Measurements from ENCODE around the gene PCBP3. TPM values are rescaled to one million over a fixed set of nuclear protein-coding genes. Genes with fewer than 3 reads are reported as not detected.

The PCBP3 gene
- total RNA-seq, 1 donor: 1.1 TPM

DNA sequence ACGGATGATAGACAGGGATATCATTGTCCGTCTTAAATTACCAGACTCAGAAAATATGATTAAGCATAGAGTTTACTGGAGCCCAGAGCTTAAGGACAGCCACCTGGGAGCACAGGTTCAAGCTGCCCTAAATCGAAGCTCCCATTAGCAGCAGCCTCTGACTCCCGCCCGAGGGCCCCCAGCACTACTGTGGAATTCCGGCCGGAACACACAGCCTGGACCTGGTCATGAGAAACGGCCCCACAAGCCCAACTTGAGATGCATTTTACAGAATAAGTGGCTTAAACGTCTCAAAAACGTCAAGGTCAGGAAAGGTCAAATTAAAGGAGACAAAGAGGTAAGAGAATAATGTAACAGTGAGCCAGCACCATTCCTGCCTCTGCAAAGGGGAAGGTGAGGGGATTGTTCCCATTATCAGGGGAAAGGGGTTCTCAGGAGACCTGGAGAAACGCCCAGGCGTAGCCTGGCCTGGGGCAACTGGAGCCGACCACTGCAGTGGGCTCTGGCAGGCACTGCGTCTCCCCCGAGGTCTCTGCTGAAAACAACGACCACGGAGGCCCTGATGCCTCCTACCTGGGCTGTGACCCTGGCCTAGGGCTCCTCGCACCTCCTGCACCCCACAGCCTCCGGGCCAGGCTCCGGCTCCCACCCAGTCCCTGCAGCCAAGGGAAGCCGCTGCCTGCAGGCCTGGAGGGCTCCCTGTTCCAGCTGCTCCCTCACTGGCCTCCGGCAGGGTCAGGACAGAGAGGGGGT is 326.6 kb downstream of the PCBP3 start:
- TF ChIP-seq, protein P1, sequence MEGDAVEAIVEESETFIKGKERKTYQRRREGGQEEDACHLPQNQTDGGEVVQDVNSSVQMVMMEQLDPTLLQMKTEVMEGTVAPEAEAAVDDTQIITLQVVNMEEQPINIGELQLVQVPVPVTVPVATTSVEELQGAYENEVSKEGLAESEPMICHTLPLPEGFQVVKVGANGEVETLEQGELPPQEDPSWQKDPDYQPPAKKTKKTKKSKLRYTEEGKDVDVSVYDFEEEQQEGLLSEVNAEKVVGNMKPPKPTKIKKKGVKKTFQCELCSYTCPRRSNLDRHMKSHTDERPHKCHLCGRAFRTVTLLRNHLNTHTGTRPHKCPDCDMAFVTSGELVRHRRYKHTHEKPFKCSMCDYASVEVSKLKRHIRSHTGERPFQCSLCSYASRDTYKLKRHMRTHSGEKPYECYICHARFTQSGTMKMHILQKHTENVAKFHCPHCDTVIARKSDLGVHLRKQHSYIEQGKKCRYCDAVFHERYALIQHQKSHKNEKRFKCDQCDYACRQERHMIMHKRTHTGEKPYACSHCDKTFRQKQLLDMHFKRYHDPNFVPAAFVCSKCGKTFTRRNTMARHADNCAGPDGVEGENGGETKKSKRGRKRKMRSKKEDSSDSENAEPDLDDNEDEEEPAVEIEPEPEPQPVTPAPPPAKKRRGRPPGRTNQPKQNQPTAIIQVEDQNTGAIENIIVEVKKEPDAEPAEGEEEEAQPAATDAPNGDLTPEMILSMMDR (IDR thresholded peaks at IDR 0.05; ENCODE audit: extremely low read depth, low read depth, low read length): no peak
- H2AFZ ChIP-seq (ENCODE audit: low read length): peak overlapping the region; percentile 71
- no peak overlapping the region for H3K27ac ChIP-seq (ENCODE audit: low read depth, low read length)

DNA sequence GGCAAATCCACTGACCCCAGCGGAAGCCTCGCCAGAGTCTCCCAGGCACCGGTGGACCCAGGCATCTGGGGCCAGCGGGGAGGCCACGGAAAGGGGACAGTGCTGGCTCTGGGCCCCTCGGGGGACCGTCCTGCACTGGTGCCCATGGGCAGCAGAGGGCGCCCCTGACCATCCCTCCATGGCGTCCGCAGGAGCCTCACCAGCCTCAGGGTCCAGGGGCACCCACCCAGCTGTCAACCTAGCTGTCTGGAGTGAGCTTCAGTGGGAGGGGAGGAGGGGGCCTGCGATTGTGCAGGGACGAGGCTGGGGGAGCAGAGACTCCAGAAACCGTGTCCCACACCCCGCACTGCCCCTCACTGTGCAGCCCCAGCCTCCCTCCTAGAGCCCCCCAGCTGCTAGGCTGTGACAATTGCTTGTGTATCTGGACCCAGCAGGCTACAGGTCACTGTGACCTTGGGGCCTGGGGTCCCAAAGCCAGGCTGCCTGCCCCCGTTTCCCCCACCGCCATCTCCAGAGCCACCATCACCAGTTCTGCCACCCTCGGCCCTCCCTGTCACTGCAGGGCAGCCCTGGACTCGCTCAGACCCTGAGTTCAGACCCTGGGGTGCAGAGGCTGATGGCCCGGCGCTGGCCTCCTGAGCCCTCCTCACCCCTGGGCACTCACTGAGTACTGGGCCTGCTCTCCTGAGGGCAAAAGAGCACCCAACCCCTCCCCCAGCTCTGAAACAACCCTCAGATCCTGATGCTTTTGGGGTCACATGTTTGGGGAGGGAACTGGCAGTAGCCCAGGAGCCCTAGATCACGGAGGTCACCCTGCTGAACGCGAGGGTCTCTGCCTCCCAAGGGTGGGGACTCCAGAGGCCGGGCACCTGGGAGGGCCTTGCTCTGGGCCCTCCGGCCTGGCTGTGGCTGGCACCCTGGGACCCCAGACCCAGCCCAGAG is 327.4 kb downstream of the PCBP3 start:
- H3K4me1 ChIP-seq (ENCODE audit: insufficient read depth, low read length): peaks cover 36% of the 10 kb centered on the region
- DNase-seq (ENCODE audit: insufficient read length, low spot score, missing footprints): peak; percentile 94

More for the DNA sequence above, 326.6 kb downstream of the PCBP3 start:
- no peaks in the 10 kb centered on the region for H4K20me1 ChIP-seq (ENCODE audit: insufficient read depth, low read length)
- H3K4me1 ChIP-seq (ENCODE audit: insufficient read depth, low read length): peaks cover 35% of the 10 kb centered on the region
- no peak for DNase-seq (ENCODE audit: insufficient read length, low spot score, missing footprints)
- H3K36me3 ChIP-seq (ENCODE audit: insufficient read depth, low read length): no peaks in the 10 kb centered on the region
- no peaks in the 10 kb centered on the region for H3K27me3 ChIP-seq (ENCODE audit: insufficient read depth, low read length)
- no peak overlapping the region for H3K4me2 ChIP-seq (ENCODE audit: insufficient read depth, low read length)
- no peaks in the 10 kb centered on the region for H3K79me2 ChIP-seq (ENCODE audit: insufficient read depth, low read length)
- H3K4me3 ChIP-seq (ENCODE audit: insufficient read depth, low read length): no peak overlapping the region
- no peaks in the 10 kb centered on the region for H3K9me3 ChIP-seq (ENCODE audit: low read depth, low read length)

GRCh38 chr21:45971616-45972352 is 328.3 kb downstream of the PCBP3 start:
- peak overlapping the region; percentile 73 for H3K4me3 ChIP-seq (ENCODE audit: insufficient read depth, low read length)
- H3K4me2 ChIP-seq (ENCODE audit: insufficient read depth, low read length): peak overlapping the region; percentile 90
- H3K27ac ChIP-seq (ENCODE audit: low read depth, low read length): peak overlapping the region; percentile 92

More for the DNA sequence above, 327.4 kb downstream of the PCBP3 start:
- Histone ChIP-seq H3K79me2 (ENCODE audit: insufficient read depth, low read length) (no peaks in the 10 kb centered on the region), H3K27ac (ENCODE audit: low read depth, low read length) (peak overlapping the region; percentile 50), H2AFZ (ENCODE audit: low read length) (peak overlapping the region; percentile 71), H3K36me3 (ENCODE audit: insufficient read depth, low read length) (no peaks in the 10 kb centered on the region), H3K4me2 (ENCODE audit: insufficient read depth, low read length) (no peak overlapping the region), H3K4me3 (ENCODE audit: insufficient read depth, low read length) (no peak overlapping the region), H4K20me1 (ENCODE audit: insufficient read depth, low read length) (no peaks in the 10 kb centered on the region), H3K27me3 (ENCODE audit: insufficient read depth, low read length) (no peaks in the 10 kb centered on the region), H3K9me3 (ENCODE audit: low read depth, low read length) (no peaks in the 10 kb centered on the region)
- TF ChIP-seq, protein P1 (IDR thresholded peaks at IDR 0.05; ENCODE audit: extremely low read depth, low read depth, low read length): peak; percentile 87

More at GRCh38 chr21:45971616-45972352, 328.3 kb downstream of the PCBP3 start:
- H3K4me1 ChIP-seq (ENCODE audit: insufficient read depth, low read length): peaks cover 36% of the 10 kb centered on the region
- no peaks in the 10 kb centered on the region for H3K36me3 ChIP-seq (ENCODE audit: insufficient read depth, low read length)
- H3K27me3 ChIP-seq (ENCODE audit: insufficient read depth, low read length): no peaks in the 10 kb centered on the region
- H3K79me2 ChIP-seq (ENCODE audit: insufficient read depth, low read length): no peaks in the 10 kb centered on the region
- peak; percentile 96 for DNase-seq (ENCODE audit: insufficient read length, low spot score, missing footprints)
- TF ChIP-seq, protein P1 (IDR thresholded peaks at IDR 0.05; ENCODE audit: extremely low read depth, low read depth, low read length): no peak
- no peaks in the 10 kb centered on the region for H3K9me3 ChIP-seq (ENCODE audit: low read depth, low read length)
- no peaks in the 10 kb centered on the region for H4K20me1 ChIP-seq (ENCODE audit: insufficient read depth, low read length)
- peak overlapping the region; percentile 70 for H2AFZ ChIP-seq (ENCODE audit: low read length)
